GM08714 (cell line): ENCODE measurements around the gene VPS13D.

Experiments
- H3K4me3 ChIP-seq: fragments of 200-500 bp; sonication (Bioruptor generic); 2 replicates; pipeline ENCODE4 v1.5.1; 2014; ENCODE audit warnings: mild to moderate bottlenecking, low read length, inconsistent platforms
- ZNF274 ChIP-seq: IDR thresholded peaks from 2 replicates; pipeline ENCODE4 v1.6.1; 2012; ENCODE audit warnings: mild to moderate bottlenecking, low read depth, low read length

VPS13D gene

GRCh38 chr1:12191242-12192032, 38.4 kb upstream of the VPS13D start:
- no peak overlapping the region for H3K4me3 ChIP-seq
- TF ChIP-seq ZNF274, result no peak

- H3K4me3 ChIP-seq, result no peak overlapping the region
- TF ChIP-seq ZNF274, result no peak
Observed at GRCh38 chr1:12194666-12195216, 35.1 kb upstream of the VPS13D start.

- no peak overlapping the region for H3K4me3 ChIP-seq
- no peak for TF ChIP-seq ZNF274
Observed at GRCh38 chr1:12195416-12195815, 34.4 kb upstream of the VPS13D start.

GRCh38 chr1:12196641-12197482, 33.0 kb upstream of the VPS13D start:
- no peak for TF ChIP-seq ZNF274
- no peak overlapping the region for H3K4me3 ChIP-seq

GRCh38 chr1:12197483-12197880, 32.3 kb upstream of the VPS13D start:
- no peak overlapping the region for H3K4me3 ChIP-seq
- TF ChIP-seq ZNF274, result no peak

GRCh38 chr1:12200208-12200607, 29.6 kb upstream of the VPS13D start:
- TF ChIP-seq ZNF274, result no peak

GRCh38 chr1:12201352-12202189, 28.3 kb upstream of the VPS13D start:
- TF ChIP-seq ZNF274, result no peak
- no peak overlapping the region for H3K4me3 ChIP-seq

More at GRCh38 chr1:12200208-12200607, 29.6 kb upstream of the VPS13D start:
- no peak overlapping the region for H3K4me3 ChIP-seq

GRCh38 chr1:12202190-12202497, 27.7 kb upstream of the VPS13D start:
- TF ChIP-seq ZNF274, result no peak

GRCh38 chr1:12202577-12202976, 27.3 kb upstream of the VPS13D start:
- TF ChIP-seq ZNF274, result no peak
- no peak overlapping the region for H3K4me3 ChIP-seq

More at GRCh38 chr1:12202190-12202497, 27.7 kb upstream of the VPS13D start:
- H3K4me3 ChIP-seq, result no peak overlapping the region

- H3K4me3 ChIP-seq, result no peak overlapping the region
- no peak for TF ChIP-seq ZNF274
Observed at GRCh38 chr1:12203216-12204007, 26.4 kb upstream of the VPS13D start.

- no peak for TF ChIP-seq ZNF274
Observed at GRCh38 chr1:12204140-12204539, 25.7 kb upstream of the VPS13D start.

GRCh38 chr1:12204754-12205658, 24.8 kb upstream of the VPS13D start:
- TF ChIP-seq ZNF274, result no peak
- H3K4me3 ChIP-seq, result no peak overlapping the region

More at GRCh38 chr1:12204140-12204539, 25.7 kb upstream of the VPS13D start:
- H3K4me3 ChIP-seq, result no peak overlapping the region
